ENCODE data around the gene INPP5D. TPM values are rescaled to one million over a fixed set of nuclear protein-coding genes. Genes with fewer than 3 reads are reported as not detected.

The INPP5D gene
- total and polyA plus RNA-seq, 2 of the 13 experiments (the other 11 are each of a cell fraction or from before 2014, with no cell fraction given) = 16.7 to 18.0 TPM

GRCh38 chr2:233061591-233062450 lies 1.7 kb downstream of the INPP5D start (continued):
- TF ChIP-seq MAF1 (CRISPR knock-in tag; IDR thresholded peaks at IDR 0.05; ENCODE audit: borderline replicate concordance) (no peak), ZSCAN12 (CRISPR knock-in tag; IDR thresholded peaks at IDR 0.05) (no peak), SNAPC5 (CRISPR knock-in tag; IDR thresholded peaks at IDR 0.05; ENCODE audit: borderline replicate concordance) (no peak), KMT2B (CRISPR knock-in tag; IDR thresholded peaks at IDR 0.05) (peak; percentile 44; the same call in 1 of the 2 replicates), ZNF607 (CRISPR knock-in tag; IDR thresholded peaks at IDR 0.05; ENCODE audit: borderline replicate concordance) (peak; percentile 63; the same call in 1 of the 2 replicates), SSRP1 (CRISPR knock-in tag; IDR thresholded peaks at IDR 0.05) (no peak), ZNF496 (CRISPR knock-in tag; IDR thresholded peaks at IDR 0.05; ENCODE audit: insufficient replicate concordance) (no peak), ZSCAN22 (CRISPR knock-in tag; IDR thresholded peaks at IDR 0.05) (no peak), NR2F1 (CRISPR knock-in tag; IDR thresholded peaks at IDR 0.05) (peak; percentile 81), PHF20 (CRISPR knock-in tag; IDR thresholded peaks at IDR 0.05) (no peak; the same call in 1 of the 2 replicates), CSRNP1 (CRISPR knock-in tag; IDR thresholded peaks at IDR 0.05) (no peak; the same call in 1 of the 2 replicates), ATF5 (CRISPR knock-in tag; IDR thresholded peaks at IDR 0.05; ENCODE audit: low read depth) (0 out of 2 replicates have a peak, but pooled peaks have one; percentile 75), TIGD3 (CRISPR knock-in tag; IDR thresholded peaks at IDR 0.05; ENCODE audit: borderline replicate concordance) (no peak), ATF3 (CRISPR knock-in tag; IDR thresholded peaks at IDR 0.05) (no peak; the same call in 1 of the 2 replicates), AGO2 (optimal IDR thresholded peaks at IDR 0.05; ENCODE audit: low read depth, low read length) (peak; percentile 46), THRA (CRISPR knock-in tag; IDR thresholded peaks at IDR 0.05; ENCODE audit: borderline replicate concordance) (peak; percentile 88), SIN3A (IDR thresholded peaks at IDR 0.05; ENCODE audit: borderline replicate concordance, low read depth, low read length) (peak; percentile 88), ZBTB8A (CRISPR knock-in tag; IDR thresholded peaks at IDR 0.05; ENCODE audit: borderline replicate concordance, low read depth) (0 out of 2 replicates have a peak, but pooled peaks have one; percentile 75), ZBTB43 (CRISPR knock-in tag; conservative IDR thresholded peaks at IDR 0.05) (peak; percentile 53), ZNF235 (CRISPR knock-in tag; IDR thresholded peaks at IDR 0.05; ENCODE audit: borderline replicate concordance) (0 out of 2 replicates have a peak, but pooled peaks have one; percentile 36)
